Epithelial cell of esophagus (primary cell): Measurements from ENCODE around the gene PPFIA3.

Experiments used
- DNase-seq: peaks from one replicate; pipeline ENCODE4 v3.0.0; 2010; ENCODE audit warnings: low read depth
- H3K4me3 ChIP-seq: 2 replicates; pipeline ENCODE4 v1.5.1; 2011; ENCODE audit warnings: mild to moderate bottlenecking, low read length, control low read depth
- TF ChIP-seq, protein P1 (sequence below): IDR thresholded peaks from 2 replicates; pipeline ENCODE4 v1.5.1; 2011; ENCODE audit warnings: low read depth, mild to moderate bottlenecking, low read length, control low read depth, inconsistent platforms; ENCODE audit not compliant: insufficient read depth; ENCODE audit errors: missing control alignments

Gene PPFIA3

DNA sequence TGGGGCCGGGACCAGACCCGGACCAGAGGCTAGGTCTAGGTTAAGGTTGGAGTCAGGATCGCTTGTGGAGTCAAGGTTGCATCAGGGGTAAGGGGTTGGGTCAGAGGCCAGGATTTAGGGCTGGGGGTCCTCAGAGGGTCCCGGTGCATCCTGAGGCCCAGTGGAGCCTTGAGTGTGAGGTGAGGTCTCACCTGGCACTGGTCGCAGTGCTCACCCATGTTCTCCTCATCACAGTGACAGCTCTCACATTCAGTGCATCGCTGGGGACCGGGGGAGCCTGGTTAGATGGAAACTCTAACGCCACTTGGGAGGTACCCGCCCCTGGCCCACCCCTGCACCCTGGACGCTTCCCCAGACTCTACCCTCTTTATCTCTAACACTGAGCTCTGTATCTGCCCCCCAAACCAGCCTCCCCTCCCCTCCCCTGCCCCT lies 32.8 kb downstream of the PPFIA3 start:
- H3K4me3 ChIP-seq = no peak overlapping the region
- TF ChIP-seq, protein P1, sequence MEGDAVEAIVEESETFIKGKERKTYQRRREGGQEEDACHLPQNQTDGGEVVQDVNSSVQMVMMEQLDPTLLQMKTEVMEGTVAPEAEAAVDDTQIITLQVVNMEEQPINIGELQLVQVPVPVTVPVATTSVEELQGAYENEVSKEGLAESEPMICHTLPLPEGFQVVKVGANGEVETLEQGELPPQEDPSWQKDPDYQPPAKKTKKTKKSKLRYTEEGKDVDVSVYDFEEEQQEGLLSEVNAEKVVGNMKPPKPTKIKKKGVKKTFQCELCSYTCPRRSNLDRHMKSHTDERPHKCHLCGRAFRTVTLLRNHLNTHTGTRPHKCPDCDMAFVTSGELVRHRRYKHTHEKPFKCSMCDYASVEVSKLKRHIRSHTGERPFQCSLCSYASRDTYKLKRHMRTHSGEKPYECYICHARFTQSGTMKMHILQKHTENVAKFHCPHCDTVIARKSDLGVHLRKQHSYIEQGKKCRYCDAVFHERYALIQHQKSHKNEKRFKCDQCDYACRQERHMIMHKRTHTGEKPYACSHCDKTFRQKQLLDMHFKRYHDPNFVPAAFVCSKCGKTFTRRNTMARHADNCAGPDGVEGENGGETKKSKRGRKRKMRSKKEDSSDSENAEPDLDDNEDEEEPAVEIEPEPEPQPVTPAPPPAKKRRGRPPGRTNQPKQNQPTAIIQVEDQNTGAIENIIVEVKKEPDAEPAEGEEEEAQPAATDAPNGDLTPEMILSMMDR = no peak
- DNase-seq = no peak

DNA sequence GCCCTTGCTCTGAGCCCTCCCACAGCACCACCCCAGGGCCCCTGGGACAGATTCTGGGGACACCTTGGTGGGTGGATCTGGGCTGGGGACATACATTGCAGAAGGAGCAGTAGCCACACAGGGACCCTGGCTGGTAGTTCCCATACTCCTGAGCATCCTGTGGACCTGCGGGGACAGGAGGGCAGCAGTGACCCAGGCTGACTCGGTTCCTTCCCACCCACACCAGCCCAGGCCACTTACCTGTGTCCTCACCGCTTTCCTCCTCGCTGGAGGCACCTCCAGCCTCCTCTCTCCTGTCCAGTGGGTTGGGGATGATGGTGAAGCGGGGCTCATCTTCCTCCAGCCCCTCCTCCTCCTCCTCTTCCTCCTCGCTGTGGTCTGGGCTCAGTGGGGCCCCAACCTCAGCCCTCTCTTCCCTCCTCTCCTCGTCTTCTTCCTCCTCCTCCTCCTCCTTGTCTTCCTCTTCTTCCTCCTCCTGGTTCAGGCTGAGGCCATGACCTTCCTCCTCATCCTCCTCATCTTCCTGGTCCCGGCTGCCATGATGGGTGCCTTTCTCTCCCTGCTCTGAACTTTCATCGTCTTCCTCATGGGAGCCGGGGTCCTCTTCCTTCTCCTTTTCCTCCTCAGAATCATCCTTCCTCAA lies 33.9 kb downstream of the PPFIA3 start:
- TF ChIP-seq, protein P1 = no peak
- H3K4me3 ChIP-seq = no peak overlapping the region

DNA sequence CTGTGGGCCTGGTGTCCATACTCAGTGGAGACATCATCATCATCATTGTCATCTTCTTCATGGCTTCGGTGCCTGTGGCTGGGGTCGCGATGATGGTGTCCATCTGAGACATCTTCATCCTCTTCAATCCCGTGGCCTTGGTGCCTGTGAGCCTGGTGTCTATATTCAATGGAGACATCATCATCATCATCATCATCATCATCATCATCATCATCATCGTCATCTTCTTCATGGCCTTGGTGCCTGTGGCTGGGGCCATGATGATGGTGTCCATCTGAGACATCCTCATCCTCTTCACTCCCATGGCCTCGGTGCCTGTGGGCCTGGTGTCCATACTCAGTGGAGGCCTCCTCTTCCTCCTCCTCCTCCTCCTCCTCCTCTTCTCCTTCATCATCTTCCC lies 34.9 kb downstream of the PPFIA3 start:
- DNase-seq = no peak
- no peak overlapping the region for H3K4me3 ChIP-seq
- TF ChIP-seq, protein P1 = no peak

More for the DNA sequence above, 33.9 kb downstream of the PPFIA3 start:
- DNase-seq = no peak

DNA sequence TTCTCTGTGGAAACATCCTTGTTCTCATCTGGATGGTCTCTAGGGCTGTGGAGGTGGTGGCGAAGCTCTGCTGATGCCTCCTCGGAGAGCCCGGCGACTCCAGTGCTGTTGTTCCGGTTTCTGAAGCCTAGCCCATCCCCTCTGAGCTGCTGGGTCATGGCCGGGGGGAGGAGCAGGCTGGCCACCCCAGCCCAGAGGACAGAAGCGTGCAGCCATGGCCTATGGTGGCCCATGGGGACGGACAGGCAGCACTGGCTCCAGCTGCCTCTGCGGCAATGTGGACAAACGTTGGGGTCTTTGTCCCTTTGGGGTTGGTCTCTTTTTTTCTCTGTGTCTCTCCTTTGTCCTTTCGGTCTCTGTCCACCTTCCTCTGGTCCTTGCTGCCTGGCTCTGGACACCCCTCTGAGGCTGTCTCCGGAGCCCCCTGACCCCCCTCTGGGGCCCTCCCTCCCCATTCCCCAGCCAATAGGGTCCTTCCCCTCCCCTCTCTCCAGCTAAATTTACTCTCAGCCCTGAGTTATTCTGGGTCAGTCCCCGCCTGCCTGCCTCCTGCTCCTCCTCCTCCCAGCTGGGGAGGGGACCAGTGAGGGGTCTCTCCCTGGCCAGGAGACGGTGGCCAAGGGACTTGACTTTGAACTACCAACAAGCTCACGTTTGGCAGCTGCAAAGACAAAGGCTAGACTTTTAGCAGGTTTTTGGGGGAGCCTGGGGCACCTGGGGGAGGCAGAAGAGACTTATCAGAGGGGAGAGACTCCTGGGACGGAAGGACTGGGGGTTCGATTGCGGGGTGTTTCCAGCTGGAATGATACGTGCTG lies 35.9 kb downstream of the PPFIA3 start, which contains the start of gene HRC:
TSS of gene HRC (minus strand) at position 392 of the 815 bp plus-strand sequence. CDS start at position 233, 159 bp downstream.
- no peak within 1 kb of the TSS for H3K4me3 ChIP-seq
- no peak for DNase-seq
- TF ChIP-seq, protein P1 = no peak

DNA sequence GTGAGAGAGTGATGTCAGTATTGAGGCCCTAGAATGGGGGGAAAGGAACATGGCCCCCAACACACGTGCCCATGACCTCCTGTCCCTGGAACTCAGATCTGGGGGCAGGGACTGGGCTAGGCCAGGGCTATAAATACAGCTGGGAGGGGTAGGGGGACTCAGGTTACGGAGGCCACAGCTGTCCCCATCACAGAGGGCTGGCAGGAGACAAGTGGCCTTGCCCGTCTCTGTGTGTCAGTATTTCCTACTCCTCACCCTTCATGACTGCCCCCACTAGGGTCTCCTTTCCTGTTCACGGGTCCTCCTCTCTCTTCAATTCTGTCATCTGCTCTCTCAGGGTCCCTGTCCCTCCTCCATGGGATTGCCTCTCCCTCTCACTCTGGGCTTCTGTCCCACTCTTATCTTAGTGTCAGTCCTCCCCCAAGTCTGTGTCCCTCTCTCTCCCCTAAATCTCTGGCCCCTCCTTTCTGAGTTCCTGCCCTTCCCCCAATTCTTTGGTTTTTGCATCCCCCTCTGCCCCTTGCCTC lies 36.5 kb downstream of the PPFIA3 start:
- TF ChIP-seq, protein P1 = no peak
- H3K4me3 ChIP-seq = no peak overlapping the region
- no peak for DNase-seq

DNA sequence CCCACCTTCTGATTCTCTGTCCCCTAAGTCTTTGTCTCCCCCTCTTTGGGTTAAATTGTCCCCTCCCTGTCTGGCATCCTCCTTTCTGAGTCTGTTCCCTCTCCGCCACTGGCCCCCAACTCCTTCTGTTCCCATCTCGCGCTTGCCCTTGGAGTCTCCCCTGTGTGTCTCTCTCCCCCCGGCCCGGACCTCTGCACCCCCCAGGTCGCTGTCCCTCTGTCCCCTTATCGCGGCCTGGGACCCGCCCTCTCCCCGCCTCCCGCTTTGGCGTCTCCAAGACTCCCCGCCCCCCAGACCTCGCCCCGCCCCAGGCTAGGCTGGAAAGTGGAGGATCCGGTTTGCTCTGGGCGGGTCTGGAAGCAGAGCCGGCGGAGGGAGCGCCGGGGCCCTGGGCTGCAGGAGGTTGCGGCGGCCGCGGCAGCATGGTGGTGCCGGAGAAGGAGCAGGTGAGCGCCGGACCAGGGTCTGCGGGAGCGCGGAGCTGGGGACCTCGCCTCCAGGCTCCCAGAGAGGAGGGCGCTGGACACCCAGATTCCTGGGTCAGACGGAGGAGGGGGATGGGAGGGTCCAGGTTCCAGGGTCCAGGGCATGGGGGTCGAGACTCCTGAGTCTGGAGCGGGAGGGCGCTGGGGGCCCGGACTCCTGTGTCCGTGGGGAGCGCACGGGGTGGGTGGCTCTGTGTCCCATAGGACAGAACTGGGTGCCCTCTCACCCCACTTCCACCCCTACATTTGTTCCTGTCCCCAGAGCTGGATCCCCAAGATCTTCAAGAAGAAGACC lies 38.3 kb downstream of the PPFIA3 start, which contains the start of gene TRPM4:
TSS of gene TRPM4 (plus strand) at position 348 of the 780 bp plus-strand sequence. CDS start at position 423, 75 bp downstream.
- peak; percentile 92 for DNase-seq
- peak within 1 kb of the TSS; percentile 91 for H3K4me3 ChIP-seq

More for the DNA sequence above, 38.3 kb downstream of the PPFIA3 start, which contains the start of gene TRPM4:
- TF ChIP-seq, protein P1 = no peak
